H9 (cell line): ENCODE measurements around the gene ADGRB3. TPM values are rescaled to one million over a fixed set of nuclear protein-coding genes. Genes with fewer than 3 reads are reported as not detected.

ENCODE experiments used
- DNase-seq: peaks from one replicate; pipeline ENCODE4 v3.0.0-alpha.2; 2017
- H2AFZ ChIP-seq: one replicate; pipeline ENCODE4 v1.6.1; 2013; ENCODE audit warnings: mild to moderate bottlenecking, low read length, control low read depth, moderate library complexity
- H2AK5ac ChIP-seq: 2 replicates; pipeline ENCODE4 v1.6.1; 2013; ENCODE audit warnings: low read length, control low read depth, mixed read lengths; ENCODE audit not compliant: insufficient read length
- H2BK120ac ChIP-seq: one replicate; pipeline ENCODE4 v1.6.1; 2013; ENCODE audit warnings: low read depth, mild to moderate bottlenecking, low read length, control low read depth, inconsistent platforms; ENCODE audit not compliant: poor library complexity, severe bottlenecking
- H2BK12ac ChIP-seq: 2 replicates; pipeline ENCODE4 v1.6.1; 2013; ENCODE audit warnings: low read length, control low read depth, mixed read lengths, low read depth; ENCODE audit not compliant: insufficient read length
- H2BK15ac ChIP-seq: 2 replicates; pipeline ENCODE4 v1.6.1; 2013; ENCODE audit warnings: low read depth, low read length, control low read depth
- H2BK20ac ChIP-seq: one replicate; pipeline ENCODE4 v1.6.1; 2013; ENCODE audit warnings: low read depth, mild to moderate bottlenecking, low read length, control low read depth, inconsistent platforms; ENCODE audit not compliant: poor library complexity, severe bottlenecking
- H2BK5ac ChIP-seq: 2 replicates; pipeline ENCODE4 v1.6.1; 2013; ENCODE audit warnings: low read length, control low read depth, mixed read lengths; ENCODE audit not compliant: insufficient read length
- H3K14ac ChIP-seq: 2 replicates; pipeline ENCODE4 v1.6.1; 2013; ENCODE audit warnings: low read length, control low read depth; ENCODE audit not compliant: insufficient read depth
- H3K18ac ChIP-seq: 2 replicates; pipeline ENCODE4 v1.6.1; 2013; ENCODE audit warnings: low read depth, mild to moderate bottlenecking, mixed read lengths, low read length, control low read depth; ENCODE audit not compliant: insufficient read length
- H3K23ac ChIP-seq: 2 replicates; pipeline ENCODE4 v1.6.1; 2013; ENCODE audit warnings: low read length, control low read depth, mixed read lengths, low read depth; ENCODE audit not compliant: insufficient read length
- H3K23me2 ChIP-seq: 2 replicates; pipeline ENCODE4 v1.6.1; 2013; ENCODE audit warnings: low read depth, mild to moderate bottlenecking, mixed read lengths, low read length, control low read depth; ENCODE audit not compliant: insufficient read length, poor library complexity, severe bottlenecking
- H3K27ac ChIP-seq: 2 replicates; pipeline ENCODE4 v1.5.1; 2013; ENCODE audit warnings: low read length, control low read depth, mixed read lengths, low read depth; ENCODE audit not compliant: insufficient read length
- H3K27me3 ChIP-seq: 2 replicates; pipeline ENCODE4 v1.6.1; 2013; ENCODE audit warnings: low read length, control low read depth, inconsistent platforms; ENCODE audit not compliant: insufficient read depth
- H3K4ac ChIP-seq: 2 replicates; pipeline ENCODE4 v1.6.1; 2013; ENCODE audit warnings: low read depth, mild to moderate bottlenecking, control low read depth, inconsistent platforms, low read length, moderate library complexity
- H3K4me1 ChIP-seq: 2 replicates; pipeline ENCODE4 v1.6.1; 2013; ENCODE audit warnings: low read length, control low read depth, inconsistent platforms; ENCODE audit not compliant: insufficient read depth
- H3K4me2 ChIP-seq: 2 replicates; pipeline ENCODE4 v1.6.1; 2013; ENCODE audit warnings: low read length, control low read depth, mixed read lengths; ENCODE audit not compliant: insufficient read length, insufficient read depth
- H3K56ac ChIP-seq: 2 replicates; pipeline ENCODE4 v1.6.1; 2013; ENCODE audit warnings: low read depth, mild to moderate bottlenecking, mixed read lengths, low read length, control low read depth; ENCODE audit not compliant: insufficient read length
- H3K79me1 ChIP-seq: 2 replicates; pipeline ENCODE4 v1.6.1; 2013; ENCODE audit warnings: low read depth, mild to moderate bottlenecking, moderate library complexity, low read length, control low read depth, inconsistent platforms; ENCODE audit not compliant: insufficient read depth, poor library complexity, severe bottlenecking
- H3K79me2 ChIP-seq: 2 replicates; pipeline ENCODE4 v1.6.1; 2013; ENCODE audit warnings: low read length, control low read depth, inconsistent platforms; ENCODE audit not compliant: insufficient read depth
- H3K9ac ChIP-seq: 2 replicates; pipeline ENCODE4 v1.6.1; 2013; ENCODE audit warnings: low read length, control low read depth, mixed read lengths; ENCODE audit not compliant: insufficient read length; ENCODE audit errors: extremely low read depth
- H3K9me3 ChIP-seq: one replicate; pipeline ENCODE4 v1.6.1; 2013; ENCODE audit warnings: low read depth, low read length, inconsistent platforms; ENCODE audit not compliant: control insufficient read depth
- H3T11ph ChIP-seq: one replicate; pipeline ENCODE4 v1.6.1; 2013; ENCODE audit warnings: mild to moderate bottlenecking, low read length, control low read depth, inconsistent platforms
- H4K20me1 ChIP-seq: one replicate; pipeline ENCODE4 v1.6.1; 2013; ENCODE audit not compliant: control insufficient read depth, insufficient read length, insufficient read depth
- H4K5ac ChIP-seq: 2 replicates; pipeline ENCODE4 v1.6.1; 2013; ENCODE audit warnings: low read depth, mild to moderate bottlenecking, mixed read lengths, low read length, control low read depth; ENCODE audit not compliant: insufficient read length
- H4K8ac ChIP-seq: replicated peaks from 2 replicates; pipeline ENCODE4 v1.6.1; 2013; ENCODE audit warnings: low read length, control low read depth, mixed read lengths, low read depth; ENCODE audit not compliant: insufficient read length
- H4K91ac ChIP-seq: 2 replicates; pipeline ENCODE4 v1.6.1; 2013; ENCODE audit warnings: low read depth, mild to moderate bottlenecking, moderate library complexity, mixed read lengths, low read length, control low read depth; ENCODE audit not compliant: insufficient read length
- H3K27ac Mint-ChIP-seq, 3 experiments: 2 replicates in 2 of 3; 3 replicates in 1 of 3; pipeline ENCODE4 v1.8.0; 2020 to 2021; ENCODE audit warnings: mixed read lengths in 3 of 3, mild to moderate bottlenecking in 1 of 3, moderate library complexity in 1 of 3
- H3K27me3 Mint-ChIP-seq: 2 replicates; pipeline ENCODE4 v1.8.0; 2021; ENCODE audit warnings: low read depth, mild to moderate bottlenecking, moderate library complexity, mixed read lengths
- H3K36me3 Mint-ChIP-seq, 3 experiments: 2 replicates in 2 of 3; 3 replicates in 1 of 3; pipeline ENCODE4 v1.8.0; 2020 to 2021; ENCODE audit warnings: low read depth in 3 of 3, mixed read lengths in 3 of 3; ENCODE audit not compliant: insufficient read depth in 1 of 3
- H3K4me1 Mint-ChIP-seq, 2 experiments: 2 replicates each; pipeline ENCODE4 v1.8.0; 2020; ENCODE audit warnings: mixed read lengths in 2 of 2
- H3K4me3 Mint-ChIP-seq, 2 experiments: 2 replicates in 1 of 2; 3 replicates in 1 of 2; pipeline ENCODE4 v1.8.0; 2020 to 2021; ENCODE audit warnings: mild to moderate bottlenecking in 2 of 2, mixed read lengths in 2 of 2, moderate library complexity in 1 of 2
- H3K9me3 Mint-ChIP-seq, 2 experiments: 2 replicates in 1 of 2; 3 replicates in 1 of 2; pipeline ENCODE4 v1.8.0; 2020; ENCODE audit warnings: mild to moderate bottlenecking in 2 of 2, mixed read lengths in 2 of 2, moderate library complexity in 1 of 2
- WGBS: extraction: QIAGEN DNeasy Blood & Tissue Kit; methylation state at CpG from one replicate; pipeline ENCODE4 v1.1.7; 2013; ENCODE audit warnings: missing lambda C conversion rate, low lambda C conversion rate, mixed read lengths; ENCODE audit not compliant: insufficient read length; ENCODE audit errors: extremely low coverage; 5-methylcytosine and 5-hydroxymethylcytosine counted together
- total RNA-seq: library from RNA; stranded (reverse); gene quantifications from 2 replicates; pipeline ENCODE4 v1.2.1, GENCODE V29; 2021
- TF ChIP-seq, protein P1 (sequence below): fragments of 200-600 bp; sonication (generic); conservative IDR thresholded peaks from 3 replicates; pipeline ENCODE4 v1.8.0; 2021; ENCODE audit warnings: antibody characterized with exemption, mild to moderate bottlenecking

The ADGRB3 gene
- total RNA-seq, 1 experiment from 2014 or later: 0.37 TPM

DNA sequence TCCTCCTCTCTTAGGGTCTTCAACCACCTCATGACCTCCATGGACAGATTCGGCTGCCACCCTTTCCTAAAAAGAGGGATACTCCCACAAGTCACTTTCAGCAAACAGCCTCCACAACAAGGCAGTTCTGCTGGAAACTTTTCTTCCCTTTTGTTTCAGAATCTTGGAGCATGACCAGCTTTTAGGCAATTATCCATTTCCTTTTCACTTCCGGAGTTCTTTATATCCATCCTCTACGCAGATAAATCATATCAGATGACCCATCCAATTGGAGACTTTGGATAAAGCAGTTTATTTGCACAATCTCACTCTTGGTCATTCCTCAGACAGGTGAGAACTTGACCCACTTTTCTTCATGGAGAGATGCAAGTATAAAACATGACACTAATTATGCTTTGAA, 763.2 kb downstream of the ADGRB3 start:
- WGBS: no CpG with 5 or more reads among the region's 3 CpGs
- no peak overlapping the region for H2AK5ac ChIP-seq
- H2BK15ac ChIP-seq: no peak overlapping the region
- no peak overlapping the region for H4K91ac ChIP-seq
- H3K4me2 ChIP-seq: no peak overlapping the region
- H3K4ac ChIP-seq: no peak overlapping the region
- no peak overlapping the region for H3K56ac ChIP-seq
- H3K36me3 Mint-ChIP-seq: no peaks in the 10 kb centered on the region
- no peaks in the 10 kb centered on the region for H3K27me3 Mint-ChIP-seq
- no peak overlapping the region for H4K5ac ChIP-seq
- H3T11ph ChIP-seq: no peak overlapping the region
- H3K4me1 ChIP-seq: no peaks in the 10 kb centered on the region
- H3K79me2 ChIP-seq: no peaks in the 10 kb centered on the region
- no peak overlapping the region for H3K4me3 Mint-ChIP-seq
- H3K9ac ChIP-seq: no peak overlapping the region
- no peak overlapping the region for H3K23ac ChIP-seq
- H2BK5ac ChIP-seq: no peak overlapping the region
- no peaks in the 10 kb centered on the region for H3K79me1 ChIP-seq
- H3K27ac ChIP-seq: no peak overlapping the region
- TF ChIP-seq, protein P1, sequence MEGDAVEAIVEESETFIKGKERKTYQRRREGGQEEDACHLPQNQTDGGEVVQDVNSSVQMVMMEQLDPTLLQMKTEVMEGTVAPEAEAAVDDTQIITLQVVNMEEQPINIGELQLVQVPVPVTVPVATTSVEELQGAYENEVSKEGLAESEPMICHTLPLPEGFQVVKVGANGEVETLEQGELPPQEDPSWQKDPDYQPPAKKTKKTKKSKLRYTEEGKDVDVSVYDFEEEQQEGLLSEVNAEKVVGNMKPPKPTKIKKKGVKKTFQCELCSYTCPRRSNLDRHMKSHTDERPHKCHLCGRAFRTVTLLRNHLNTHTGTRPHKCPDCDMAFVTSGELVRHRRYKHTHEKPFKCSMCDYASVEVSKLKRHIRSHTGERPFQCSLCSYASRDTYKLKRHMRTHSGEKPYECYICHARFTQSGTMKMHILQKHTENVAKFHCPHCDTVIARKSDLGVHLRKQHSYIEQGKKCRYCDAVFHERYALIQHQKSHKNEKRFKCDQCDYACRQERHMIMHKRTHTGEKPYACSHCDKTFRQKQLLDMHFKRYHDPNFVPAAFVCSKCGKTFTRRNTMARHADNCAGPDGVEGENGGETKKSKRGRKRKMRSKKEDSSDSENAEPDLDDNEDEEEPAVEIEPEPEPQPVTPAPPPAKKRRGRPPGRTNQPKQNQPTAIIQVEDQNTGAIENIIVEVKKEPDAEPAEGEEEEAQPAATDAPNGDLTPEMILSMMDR: no peak
- H2BK20ac ChIP-seq: no peak overlapping the region
- H2BK120ac ChIP-seq: no peak overlapping the region
- no peaks in the 10 kb centered on the region for H3K4me1 Mint-ChIP-seq
- H3K27ac Mint-ChIP-seq: no peak overlapping the region
- no peak overlapping the region for H2BK12ac ChIP-seq
- no peaks in the 10 kb centered on the region for H3K23me2 ChIP-seq
- H3K18ac ChIP-seq: no peak overlapping the region
- H3K9me3 Mint-ChIP-seq: no peaks in the 10 kb centered on the region
- DNase-seq: no peak
- no peak overlapping the region for H2AFZ ChIP-seq
- no peaks in the 10 kb centered on the region for H4K20me1 ChIP-seq
- H3K9me3 ChIP-seq: no peaks in the 10 kb centered on the region
- H3K14ac ChIP-seq: no peak overlapping the region
- H4K8ac ChIP-seq: no peak overlapping the region
- no peaks in the 10 kb centered on the region for H3K27me3 ChIP-seq
